DND-41 (cell line): ENCODE data around the gene RABGAP1L.

Experiments used
- ATAC-seq: fragments of 200-7000 bp; cut with Tn5 transposase; 3 replicates; pipeline ENCODE4 v1.9.1; 2021; ENCODE audit warnings: low read depth; ENCODE audit not compliant: insufficient read depth
- DNase-seq: peaks from one replicate; pipeline ENCODE4 v3.0.0-alpha.2; 2020
- H2AFZ ChIP-seq: 2 replicates; pipeline ENCODE4 v1.6.0; 2012; ENCODE audit warnings: low read depth, low read length
- H3K27ac ChIP-seq: 2 replicates; pipeline ENCODE4 v1.5.1; 2012; ENCODE audit warnings: low read length, inconsistent platforms
- H3K27me3 ChIP-seq: fragments of 200-600 bp; sonication (generic); 2 replicates; pipeline ENCODE4 v1.6.0; 2012; ENCODE audit warnings: low read length, mild to moderate bottlenecking, inconsistent platforms; ENCODE audit not compliant: insufficient read depth, poor library complexity
- H3K36me3 ChIP-seq: 2 replicates; pipeline ENCODE4 v1.5.1; 2012; ENCODE audit warnings: low read length, inconsistent platforms; ENCODE audit not compliant: insufficient read depth
- H3K4me1 ChIP-seq: 2 replicates; pipeline ENCODE4 v1.5.1; 2012; ENCODE audit warnings: mild to moderate bottlenecking, low read length; ENCODE audit not compliant: insufficient read depth
- H3K4me2 ChIP-seq: 2 replicates; pipeline ENCODE4 v1.6.0; 2012; ENCODE audit warnings: mild to moderate bottlenecking, moderate library complexity, low read length, inconsistent platforms; ENCODE audit not compliant: insufficient read depth
- H3K4me3 ChIP-seq, 2 experiments: fragments of 200-600 bp in 1 of 2; shearing (Covaris generic) in 1 of 2; 2 replicates each; pipeline ENCODE4 v1.5.1; 2012 to 2016; ENCODE audit warnings: inconsistent platforms in 2 of 2, low read length in 2 of 2, mild to moderate bottlenecking in 2 of 2, low read depth in 1 of 2, moderate library complexity in 1 of 2
- H3K79me2 ChIP-seq: 2 replicates; pipeline ENCODE4 v1.6.0; 2012; ENCODE audit warnings: low read length, inconsistent platforms; ENCODE audit not compliant: insufficient read depth
- H3K9ac ChIP-seq: 2 replicates; pipeline ENCODE4 v1.6.0; 2012; ENCODE audit warnings: low read depth, mild to moderate bottlenecking, inconsistent platforms, low read length, moderate library complexity
- H3K9me3 ChIP-seq: 2 replicates; pipeline ENCODE4 v1.5.1; 2012; ENCODE audit warnings: low read length, moderate library complexity, mild to moderate bottlenecking, inconsistent platforms; ENCODE audit not compliant: insufficient read depth, severe bottlenecking
- H4K20me1 ChIP-seq: 2 replicates; pipeline ENCODE4 v1.6.0; 2012; ENCODE audit warnings: low read length; ENCODE audit not compliant: insufficient read depth
- EZH2 ChIP-seq: IDR thresholded peaks from 3 replicates; pipeline ENCODE4 v1.6.1; 2012; ENCODE audit warnings: borderline replicate concordance, low read depth, mild to moderate bottlenecking, moderate library complexity, low read length, inconsistent platforms; ENCODE audit not compliant: severe bottlenecking
- TF ChIP-seq, protein P1 (sequence below): IDR thresholded peaks from 2 replicates; pipeline ENCODE4 v1.5.1; 2012; ENCODE audit warnings: borderline replicate concordance, low read length, moderate library complexity, mild to moderate bottlenecking; ENCODE audit not compliant: poor library complexity, severe bottlenecking; ENCODE audit errors: extremely low read depth

The RABGAP1L gene

DNA sequence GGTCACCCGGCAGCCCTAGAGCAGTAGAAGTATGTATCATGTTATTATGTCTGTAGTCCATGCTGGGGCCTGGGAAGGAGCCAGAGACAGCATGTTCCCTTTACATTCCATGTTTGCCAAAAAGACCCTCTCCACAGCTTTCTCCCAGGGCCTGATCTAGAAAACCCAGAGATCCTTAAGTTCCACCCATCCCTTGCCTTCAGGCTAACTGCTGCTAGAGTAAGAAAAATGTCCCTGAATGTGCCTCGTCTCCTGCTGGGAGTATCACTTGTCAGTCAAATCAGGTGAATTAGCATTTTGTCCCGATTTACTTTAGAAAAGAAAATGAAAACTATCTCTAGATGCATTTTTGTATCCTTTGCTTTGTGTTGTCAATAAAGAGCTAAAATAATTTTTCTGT lies 877.2 kb downstream of the RABGAP1L start:
- TF ChIP-seq, protein P1, sequence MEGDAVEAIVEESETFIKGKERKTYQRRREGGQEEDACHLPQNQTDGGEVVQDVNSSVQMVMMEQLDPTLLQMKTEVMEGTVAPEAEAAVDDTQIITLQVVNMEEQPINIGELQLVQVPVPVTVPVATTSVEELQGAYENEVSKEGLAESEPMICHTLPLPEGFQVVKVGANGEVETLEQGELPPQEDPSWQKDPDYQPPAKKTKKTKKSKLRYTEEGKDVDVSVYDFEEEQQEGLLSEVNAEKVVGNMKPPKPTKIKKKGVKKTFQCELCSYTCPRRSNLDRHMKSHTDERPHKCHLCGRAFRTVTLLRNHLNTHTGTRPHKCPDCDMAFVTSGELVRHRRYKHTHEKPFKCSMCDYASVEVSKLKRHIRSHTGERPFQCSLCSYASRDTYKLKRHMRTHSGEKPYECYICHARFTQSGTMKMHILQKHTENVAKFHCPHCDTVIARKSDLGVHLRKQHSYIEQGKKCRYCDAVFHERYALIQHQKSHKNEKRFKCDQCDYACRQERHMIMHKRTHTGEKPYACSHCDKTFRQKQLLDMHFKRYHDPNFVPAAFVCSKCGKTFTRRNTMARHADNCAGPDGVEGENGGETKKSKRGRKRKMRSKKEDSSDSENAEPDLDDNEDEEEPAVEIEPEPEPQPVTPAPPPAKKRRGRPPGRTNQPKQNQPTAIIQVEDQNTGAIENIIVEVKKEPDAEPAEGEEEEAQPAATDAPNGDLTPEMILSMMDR: no peak
- TF ChIP-seq EZH2: no peak
- DNase-seq: no peak
- H2AFZ ChIP-seq: no peak overlapping the region
- no peak overlapping the region for H3K4me2 ChIP-seq
- no peaks in the 10 kb centered on the region for H3K9me3 ChIP-seq
- no peaks in the 10 kb centered on the region for H3K27me3 ChIP-seq
- no peak for ATAC-seq
- H3K4me3 ChIP-seq: no peak overlapping the region
- no peaks in the 10 kb centered on the region for H3K4me1 ChIP-seq
- H4K20me1 ChIP-seq: no peaks in the 10 kb centered on the region
- H3K27ac ChIP-seq: no peak overlapping the region
- H3K9ac ChIP-seq: no peak overlapping the region
- H3K79me2 ChIP-seq: no peaks in the 10 kb centered on the region
- no peaks in the 10 kb centered on the region for H3K36me3 ChIP-seq

DNA sequence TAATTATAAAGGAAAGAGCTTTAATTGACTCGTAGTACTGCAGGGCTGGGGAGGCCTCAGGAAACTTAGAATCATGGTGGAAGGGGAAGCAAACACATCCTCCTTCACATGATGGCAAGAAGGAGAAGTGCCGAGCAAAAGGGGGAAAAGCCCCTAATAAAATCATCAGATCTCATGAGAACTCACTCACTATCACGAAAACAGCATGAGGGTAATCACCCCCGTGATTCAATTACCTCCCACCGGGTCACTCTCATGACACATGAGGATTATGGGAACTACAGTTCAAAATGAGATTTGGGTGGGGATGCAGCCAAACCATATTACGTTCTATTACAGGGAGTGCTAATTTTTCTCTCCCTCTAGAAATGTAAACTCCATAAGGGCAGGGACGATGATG lies 878.1 kb downstream of the RABGAP1L start:
- no peak overlapping the region for H3K4me2 ChIP-seq
- TF ChIP-seq, protein P1: no peak
- no peak for TF ChIP-seq EZH2
- H3K9me3 ChIP-seq: no peaks in the 10 kb centered on the region
- no peaks in the 10 kb centered on the region for H4K20me1 ChIP-seq
- H3K4me3 ChIP-seq: no peak overlapping the region
- H3K79me2 ChIP-seq: no peaks in the 10 kb centered on the region
- no peaks in the 10 kb centered on the region for H3K27me3 ChIP-seq
- H2AFZ ChIP-seq: no peak overlapping the region
- H3K9ac ChIP-seq: no peak overlapping the region
- DNase-seq: no peak
- H3K4me1 ChIP-seq: no peaks in the 10 kb centered on the region
- ATAC-seq: no peak
- no peak overlapping the region for H3K27ac ChIP-seq
- H3K36me3 ChIP-seq: no peaks in the 10 kb centered on the region

DNA sequence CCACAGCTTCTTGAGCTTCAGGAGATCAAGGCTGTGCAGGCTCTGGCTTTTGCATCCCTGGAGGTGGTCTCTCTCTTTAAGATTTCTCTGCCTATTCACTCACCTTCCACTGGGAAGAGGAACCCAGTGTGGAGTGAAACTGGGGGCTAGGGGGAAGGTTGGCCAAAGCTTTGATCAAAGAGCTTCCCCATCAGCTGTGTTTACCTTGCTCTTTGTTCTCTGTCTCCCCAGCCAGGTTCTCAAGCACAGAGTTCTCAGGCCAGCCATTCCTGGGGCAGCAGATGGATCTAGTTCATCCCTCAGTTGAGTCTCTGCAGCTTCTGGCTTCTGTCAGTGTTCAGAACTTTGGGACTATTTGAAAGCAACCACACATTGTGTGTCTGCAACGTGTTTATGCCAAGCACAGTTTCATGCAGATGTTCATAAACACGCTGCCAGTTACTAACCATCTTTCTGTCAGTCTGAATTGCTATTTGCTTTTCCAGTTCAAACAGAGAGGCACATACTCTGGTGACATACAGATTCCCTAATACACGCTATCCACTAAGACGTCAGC lies 881.1 kb downstream of the RABGAP1L start:
- no peak overlapping the region for H3K27ac ChIP-seq
- H2AFZ ChIP-seq: no peak overlapping the region
- H3K9ac ChIP-seq: no peak overlapping the region
- no peak for DNase-seq
- no peak for ATAC-seq
- TF ChIP-seq, protein P1: no peak
- no peak for TF ChIP-seq EZH2
- H3K79me2 ChIP-seq: no peaks in the 10 kb centered on the region
- H3K4me2 ChIP-seq: no peak overlapping the region
- H3K4me3 ChIP-seq: no peak overlapping the region
- no peaks in the 10 kb centered on the region for H3K9me3 ChIP-seq
- H3K36me3 ChIP-seq: no peaks in the 10 kb centered on the region
- H3K27me3 ChIP-seq: no peaks in the 10 kb centered on the region
- H3K4me1 ChIP-seq: no peaks in the 10 kb centered on the region
- H4K20me1 ChIP-seq: no peaks in the 10 kb centered on the region

DNA sequence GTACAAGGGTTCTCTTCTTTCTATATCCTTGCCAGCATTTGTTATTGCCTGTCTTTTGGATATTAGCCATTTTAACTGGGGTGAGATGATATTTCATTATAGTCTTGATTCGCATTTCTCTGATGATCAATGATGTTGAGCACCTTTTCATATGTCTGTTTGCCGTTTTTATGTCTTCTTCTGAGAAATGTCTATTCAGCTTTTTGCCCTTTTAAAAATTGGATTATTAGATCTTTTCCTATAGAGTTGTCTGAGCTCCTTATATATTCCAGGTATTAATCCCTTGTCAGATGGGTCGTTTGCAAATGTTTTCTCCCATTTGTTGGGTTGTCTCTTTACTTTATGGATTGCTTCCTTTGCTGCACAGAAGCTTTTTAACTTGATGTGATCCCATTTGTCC lies 883.3 kb downstream of the RABGAP1L start:
- Histone ChIP-seq H4K20me1 (no peaks in the 10 kb centered on the region), H3K36me3 (no peaks in the 10 kb centered on the region), H3K9ac (no peak overlapping the region), H2AFZ (no peak overlapping the region), H3K4me2 (no peak overlapping the region), H3K4me1 (no peaks in the 10 kb centered on the region), H3K27ac (no peak overlapping the region), H3K9me3 (no peaks in the 10 kb centered on the region), H3K79me2 (no peaks in the 10 kb centered on the region), H3K27me3 (no peaks in the 10 kb centered on the region), H3K4me3 (no peak overlapping the region)
- DNase-seq: no peak
- ATAC-seq: no peak
- TF ChIP-seq EZH2: no peak
- TF ChIP-seq, protein P1: no peak
